ENCODE data around the gene TAF4.

GRCh38 chr20:61969806-61970205 lies 95.9 kb downstream of the TAF4 start:
- TF ChIP-seq ZNF274 (IDR thresholded peaks at IDR 0.05; ENCODE audit: low read depth, low read length) (no peak), YY1 (IDR thresholded peaks at IDR 0.05; ENCODE audit: insufficient read depth, insufficient read length) (no peak)

Measured in NT2/D1 (cell line).